ENCODE data around the gene DNASE1L2.
"Not testable (repeated sequence)": the region's sequence is repeated elsewhere in the genome, so short reads cannot be mapped to it uniquely, and the experiment has no call there.

DNASE1L2 gene

GRCh38 chr16:2242598-2242997 lies 6.4 kb downstream of the DNASE1L2 start:
- DNase-seq = no peak

GRCh38 chr16:2243031-2243528 lies 6.8 kb downstream of the DNASE1L2 start:
- DNase-seq = no peak

GRCh38 chr16:2243781-2244180 lies 7.5 kb downstream of the DNASE1L2 start:
- no peak for DNase-seq

- DNase-seq = no peak
These were observed 8.1 kb downstream of the DNASE1L2 start for GRCh38 chr16:2244301-2244700.

- no peak for DNase-seq
These were observed 8.9 kb downstream of the DNASE1L2 start for GRCh38 chr16:2244926-2245795.

GRCh38 chr16:2246301-2246885 lies 10.1 kb downstream of the DNASE1L2 start:
- DNase-seq = no peak

GRCh38 chr16:2250652-2251295 lies 14.5 kb downstream of the DNASE1L2 start:
- no peak for DNase-seq

GRCh38 chr16:2251296-2252111 lies 15.3 kb downstream of the DNASE1L2 start, which contains the start of gene ECI1:
ECI1 (minus strand) TSS chr16:2251587; CDS start chr16:2251566, 21 bp downstream.
- peak; percentile 90 for DNase-seq

- DNase-seq = no peak
These were observed 16.5 kb downstream of the DNASE1L2 start for GRCh38 chr16:2252806-2253148.

GRCh38 chr16:2253293-2253692 lies 17.0 kb downstream of the DNASE1L2 start:
- no peak for DNase-seq

- no peak for DNase-seq
These were observed 20.4 kb downstream of the DNASE1L2 start for GRCh38 chr16:2256531-2257140.

GRCh38 chr16:2257726-2258125 lies 21.5 kb downstream of the DNASE1L2 start:
- no peak for DNase-seq

GRCh38 chr16:2258530-2258929 lies 22.3 kb downstream of the DNASE1L2 start:
- DNase-seq = not testable (repeated sequence)

- no peak for DNase-seq
These were observed 24.0 kb downstream of the DNASE1L2 start for GRCh38 chr16:2260250-2260649.

GRCh38 chr16:2263026-2263425 lies 26.8 kb downstream of the DNASE1L2 start:
- DNase-seq = not testable (repeated sequence)

- DNase-seq = not testable (repeated sequence)
These were observed 30.6 kb downstream of the DNASE1L2 start for GRCh38 chr16:2266887-2267286.

GRCh38 chr16:2267505-2267912 lies 31.3 kb downstream of the DNASE1L2 start:
- DNase-seq = not testable (repeated sequence)

- DNase-seq = peak; percentile 94
These were observed 31.8 kb downstream of the DNASE1L2 start, which contains the start of gene RNPS1 for GRCh38 chr16:2267913-2268666. RNPS1 (minus strand) TSS chr16:2268126; CDS start chr16:2264643, 3,483 bp downstream.

GRCh38 chr16:2270070-2270462 lies 33.8 kb downstream of the DNASE1L2 start:
- DNase-seq = no peak

GRCh38 chr16:2270588-2271470 lies 34.6 kb downstream of the DNASE1L2 start:
- no peak for DNase-seq

Measured in fibroblast of upper back skin (primary cell).